NCI-H146 (cell line): Measurements from ENCODE around the gene PLA2G4E.

Experiments used
- DNase-seq: peaks from one replicate; lab custom pipeline; 2025; lab: John Stamatoyannopoulos, UW

PLA2G4E gene

DNA sequence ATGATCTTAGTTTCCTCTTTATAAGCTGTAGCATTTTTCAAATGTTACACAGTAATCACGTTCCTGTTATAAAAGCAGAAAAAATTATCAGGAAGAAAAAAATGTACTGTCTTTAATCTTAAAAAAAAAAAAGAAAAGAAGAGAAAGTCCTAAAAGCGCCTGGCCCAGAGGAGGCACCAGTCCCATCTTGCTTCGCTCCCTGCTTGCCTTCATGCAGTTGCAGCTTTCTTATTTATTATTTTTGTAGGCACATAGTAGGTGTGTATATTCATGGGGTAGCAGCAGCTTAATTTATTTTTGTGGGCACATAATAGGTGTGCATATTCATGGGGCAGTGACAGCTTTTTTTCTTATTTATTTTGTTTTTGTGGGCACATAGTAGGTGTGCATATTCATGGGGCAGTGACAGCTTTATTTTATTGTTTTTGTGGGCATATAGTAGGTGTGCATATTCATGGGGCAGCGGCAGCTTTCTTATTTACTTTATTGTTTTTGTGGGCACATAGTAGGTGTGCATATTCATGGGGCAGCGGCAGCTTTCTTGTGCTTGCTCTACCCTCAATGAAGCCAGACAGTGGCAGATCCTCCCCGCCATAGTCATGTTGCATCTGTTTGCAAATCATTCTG, 43.0 kb downstream of the PLA2G4E start:
- no peak for DNase-seq

DNA sequence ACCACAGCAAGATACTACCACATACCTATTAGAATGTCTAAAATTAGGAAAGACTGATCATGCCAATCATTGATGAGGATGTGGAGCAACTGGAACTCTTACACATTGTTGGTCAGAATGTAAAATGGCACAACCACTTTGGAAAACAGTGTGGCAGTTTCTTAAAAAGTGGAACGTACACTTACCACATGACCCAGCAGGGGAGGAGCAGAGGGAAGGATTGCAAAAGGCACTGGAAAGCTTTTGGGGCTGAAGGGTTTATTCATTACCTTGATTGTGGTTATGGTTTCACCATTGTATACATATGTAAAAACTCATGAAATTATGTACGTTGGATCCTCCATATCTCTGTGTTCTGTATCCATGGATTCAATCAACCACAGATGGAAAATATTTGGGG, 45.2 kb downstream of the PLA2G4E start:
- no peak for DNase-seq

- no peak for DNase-seq
Observed at GRCh38 chr15:41974041-41974440, 46.8 kb downstream of the PLA2G4E start.

- DNase-seq = peak; percentile 98
Observed at GRCh38 chr15:41972253-41973242, 48.3 kb downstream of the PLA2G4E start, which contains the start of gene EHD4. Gene EHD4, minus strand, starts transcription at chr15:41972557. Its CDS starts 63 bp downstream, at chr15:41972494.

DNA sequence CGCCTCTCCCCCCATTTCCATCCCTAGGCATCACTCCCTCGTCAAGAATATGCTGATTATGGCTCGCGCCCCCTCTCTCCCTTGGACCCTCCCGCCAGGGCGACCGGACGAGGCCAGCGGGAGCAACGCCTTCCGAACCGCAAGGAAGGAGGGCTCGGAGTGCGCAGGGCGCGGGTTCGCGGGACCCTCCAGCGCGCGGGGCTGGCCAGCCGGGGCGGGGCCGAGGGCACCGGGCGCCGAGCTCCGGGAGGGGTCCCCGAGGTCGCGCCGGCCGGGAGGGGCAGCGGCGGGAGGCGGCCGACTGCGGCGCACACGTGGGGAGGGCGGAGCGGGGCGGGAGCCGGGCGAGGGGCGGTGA, 49.0 kb downstream of the PLA2G4E start:
- no peak for DNase-seq

DNA sequence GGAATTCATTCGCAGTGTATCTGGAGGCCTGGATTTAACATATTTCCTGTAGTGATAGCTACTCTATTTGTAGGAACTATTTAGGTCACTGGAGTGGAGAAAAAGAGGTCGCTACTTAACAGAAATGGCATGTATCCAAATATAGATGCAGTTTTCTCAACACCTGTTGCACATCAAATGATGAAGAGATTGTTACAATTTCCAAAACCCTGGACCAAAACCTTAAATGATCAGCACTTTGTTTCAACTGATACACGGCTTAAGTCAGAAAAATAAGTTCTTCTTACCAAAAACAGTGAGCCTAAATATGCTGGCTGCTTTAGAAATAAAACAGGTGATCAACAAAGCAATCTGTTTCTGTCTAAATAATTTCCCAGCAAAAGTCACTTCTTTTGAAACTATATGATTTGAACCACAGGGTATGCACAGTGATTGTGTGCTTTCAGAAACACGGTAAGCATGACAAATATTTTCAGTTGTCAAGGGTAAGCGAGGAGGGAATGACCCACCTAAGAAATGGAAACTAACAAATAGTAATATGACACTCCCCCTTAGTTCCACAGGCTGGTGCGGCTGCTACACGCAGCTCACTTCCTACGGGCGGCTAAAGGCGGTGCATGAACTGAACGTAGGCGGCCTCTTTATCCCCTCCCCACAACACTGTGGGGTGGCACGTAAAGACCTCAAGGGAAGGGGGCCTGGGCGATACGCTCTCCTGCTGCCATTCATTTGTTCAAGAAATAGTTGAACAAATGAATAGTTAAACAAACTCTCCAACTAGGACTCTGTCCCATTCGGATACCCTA, 49.5 kb downstream of the PLA2G4E start:
- DNase-seq = peak; percentile 50

- DNase-seq = no peak
Observed at GRCh38 chr15:41970456-41970855, 50.4 kb downstream of the PLA2G4E start.

DNA sequence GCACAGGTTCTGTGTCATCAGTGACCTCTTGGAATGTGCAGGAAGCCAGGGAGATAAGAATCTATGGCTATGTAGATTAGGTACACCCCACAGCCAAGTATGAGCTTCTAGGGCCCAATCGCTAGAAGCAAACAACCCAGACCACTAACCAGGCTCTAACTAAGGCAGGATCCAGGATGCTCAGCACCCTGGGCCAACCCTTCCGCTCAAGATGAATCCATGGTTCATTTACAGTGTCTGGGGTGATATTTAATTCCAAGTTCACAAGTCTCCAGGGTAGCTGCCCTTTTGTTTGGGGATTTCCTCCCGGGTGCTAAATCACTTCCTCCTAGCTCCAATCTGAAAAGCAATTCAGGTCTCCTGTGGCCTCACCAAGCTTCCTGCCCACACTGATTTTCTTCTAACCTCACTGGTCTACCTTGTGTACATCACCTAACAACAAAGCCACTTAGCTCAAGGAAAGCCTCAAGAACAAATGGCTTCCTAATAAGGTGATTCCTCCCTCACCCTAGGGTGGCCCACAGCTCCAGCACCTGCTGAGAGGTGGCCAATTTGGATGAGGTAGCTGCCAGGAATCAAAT, 50.9 kb downstream of the PLA2G4E start:
- no peak for DNase-seq

- no peak for DNase-seq
Observed at GRCh38 chr15:41968701-41969100, 52.1 kb downstream of the PLA2G4E start.

GRCh38 chr15:41967506-41968206, 53.2 kb downstream of the PLA2G4E start:
- no peak for DNase-seq

- DNase-seq = no peak
Observed at GRCh38 chr15:41966920-41967465, 53.8 kb downstream of the PLA2G4E start.

GRCh38 chr15:41966414-41966812, 54.4 kb downstream of the PLA2G4E start:
- no peak for DNase-seq

DNA sequence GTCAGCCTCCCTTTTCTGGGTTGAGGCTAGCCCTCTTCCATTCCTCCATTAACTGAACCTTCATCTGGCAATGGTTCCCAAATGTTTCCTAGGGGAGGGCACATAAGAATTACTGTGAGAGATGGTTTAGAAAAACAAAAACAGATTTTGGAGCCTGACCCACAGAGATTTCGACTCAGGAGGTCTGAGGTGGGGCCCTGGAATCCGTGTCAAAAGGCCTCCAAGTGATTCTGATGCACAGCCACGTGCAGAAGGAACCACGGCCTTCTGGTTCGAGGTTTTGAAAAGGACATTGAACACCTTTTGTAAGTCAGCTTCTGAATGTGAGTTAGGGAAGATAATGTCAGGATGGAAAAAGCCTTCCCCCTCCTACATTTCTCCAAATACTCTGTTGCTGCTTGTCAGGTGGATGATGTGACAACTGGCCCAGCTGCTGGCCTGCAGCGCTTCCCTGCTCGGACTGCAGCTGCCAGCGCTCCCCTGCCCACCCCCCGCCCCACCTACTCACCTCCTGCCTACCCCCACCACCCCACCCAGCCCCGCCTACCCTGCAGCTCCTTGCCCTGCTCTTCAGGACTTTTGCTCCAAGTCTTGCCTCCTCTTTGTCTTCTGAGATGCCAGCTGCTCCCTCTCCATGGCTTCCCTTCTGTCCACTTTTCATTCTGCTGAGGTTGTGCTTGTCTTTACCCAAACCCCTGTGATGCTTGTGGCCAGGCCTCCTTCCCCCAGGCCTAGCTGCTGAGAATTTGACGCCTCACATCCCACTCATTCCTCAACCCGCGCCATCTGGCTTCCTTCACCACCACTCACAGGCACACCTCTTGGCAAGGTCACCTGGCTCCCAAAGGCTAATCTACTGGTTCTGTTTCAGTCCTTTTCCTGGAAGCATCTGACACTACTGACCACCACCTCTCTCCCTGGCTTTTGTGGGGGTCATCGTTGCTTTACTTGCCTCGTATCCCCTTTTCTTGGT, 55.1 kb downstream of the PLA2G4E start:
- DNase-seq = no peak

GRCh38 chr15:41961595-41962202, 59.1 kb downstream of the PLA2G4E start:
- no peak for DNase-seq

- DNase-seq = no peak
Observed at GRCh38 chr15:41961001-41961518, 59.8 kb downstream of the PLA2G4E start.

GRCh38 chr15:41958002-41958420, 62.8 kb downstream of the PLA2G4E start:
- no peak for DNase-seq

DNA sequence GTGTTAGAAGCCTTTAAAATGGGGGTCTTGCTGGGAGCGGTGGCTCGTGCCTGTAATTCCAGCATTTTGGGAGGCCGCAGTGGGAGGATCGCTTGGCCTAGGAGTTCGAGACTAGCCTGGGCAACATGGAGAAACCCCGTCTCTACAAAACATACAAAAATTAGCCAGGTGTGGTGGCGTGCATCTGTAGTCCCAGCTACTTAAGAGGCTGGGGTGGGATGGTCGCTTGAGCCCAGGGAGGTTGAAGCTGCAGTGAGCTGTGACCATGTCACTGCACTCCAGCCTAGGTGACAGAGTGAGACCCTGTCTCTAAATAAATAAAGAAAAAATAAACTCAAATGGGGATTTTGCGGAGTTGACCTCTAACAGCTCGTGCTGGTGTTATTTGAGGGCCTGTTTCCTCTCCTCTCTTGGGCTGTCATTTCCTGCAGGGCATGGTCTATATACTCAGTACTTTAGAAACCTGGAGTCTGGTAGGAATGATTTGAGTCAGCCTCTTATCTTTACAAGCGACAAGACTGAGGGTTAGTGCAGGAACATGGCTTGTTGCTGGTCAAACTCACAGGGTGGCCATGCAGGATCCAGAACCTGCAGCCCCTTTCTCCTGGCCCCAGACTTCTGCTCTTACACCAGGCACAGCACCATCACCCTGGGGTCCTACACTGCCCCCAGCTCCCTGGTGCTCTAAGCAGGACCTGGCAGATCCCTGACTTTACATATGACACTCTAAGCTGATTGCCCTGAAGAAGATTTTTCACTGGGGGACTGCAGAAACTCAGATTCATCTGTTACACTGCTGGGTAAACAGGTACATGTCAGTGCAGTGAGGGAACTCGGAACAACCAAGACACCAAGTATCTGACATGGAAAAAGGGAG, 63.6 kb downstream of the PLA2G4E start:
- no peak for DNase-seq
